Ovary (tissue), 3 donors: ENCODE measurements around the gene FAM241B.

Experiments
- CTCF ChIP-seq, 3 donors: fragments of 450-650 bp in 2 of 3; fragments of 200-600 bp in 1 of 3; IDR thresholded peaks; one replicate each; pipeline versions ENCODE4 v1.5.1 to v1.8.0; 2016 to 2022; ENCODE audit warnings: antibody characterized with exemption in 3 of 3, mild to moderate bottlenecking in 1 of 3
- POLR2A ChIP-seq: fragments of 450-650 bp; IDR thresholded peaks from one replicate; pipeline ENCODE4 v1.6.1; 2017; ENCODE audit warnings: antibody characterized with exemption, mild to moderate bottlenecking, moderate library complexity
- donor health status: DM: no; HTN: no; CAD: no.

DNA sequence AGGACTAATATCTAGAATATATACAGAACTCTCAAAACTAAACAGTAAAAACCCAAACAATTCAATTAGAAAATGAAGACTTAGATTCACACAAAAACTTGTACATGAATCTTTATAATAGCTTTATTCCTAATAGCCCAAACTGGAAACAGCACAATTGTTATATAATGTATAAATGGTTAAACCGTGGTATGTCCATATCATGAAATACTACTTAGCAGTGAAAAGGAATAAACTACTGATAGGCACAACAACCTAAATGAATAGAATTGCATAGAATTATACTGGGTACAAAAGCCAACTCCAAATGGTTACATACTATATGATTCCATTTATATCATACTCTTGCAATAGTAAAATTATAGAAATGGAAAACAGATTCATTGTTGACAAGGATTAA, 21.0 kb upstream of the FAM241B start:
- TF ChIP-seq POLR2A, result no peak
- TF ChIP-seq CTCF (IDR thresholded peaks at IDR 0.05), result no peak
